GM12872 (cell line): ENCODE results near the gene SMARCB1.

ENCODE experiments used
- CTCF ChIP-seq: IDR thresholded peaks from 3 replicates; pipeline ENCODE4 v1.5.1; 2011; ENCODE audit warnings: low read depth, mild to moderate bottlenecking, low read length, moderate library complexity; ENCODE audit not compliant: insufficient read depth

Gene SMARCB1

GRCh38 chr22:23749841-23750301, 36.9 kb upstream of the SMARCB1 start:
- no peak for TF ChIP-seq CTCF

GRCh38 chr22:23750367-23750713, 36.4 kb upstream of the SMARCB1 start:
- TF ChIP-seq CTCF, result no peak

GRCh38 chr22:23750714-23751440, 35.9 kb upstream of the SMARCB1 start, which contains the start of gene ZNF70:
TSS of gene ZNF70 (minus strand) at chr22:23751112. CDS start at chr22:23745140, 5,972 bp downstream.
- peak; percentile 43 for TF ChIP-seq CTCF

- TF ChIP-seq CTCF, result no peak
These were observed 35.2 kb upstream of the SMARCB1 start for GRCh38 chr22:23751441-23751996.

- TF ChIP-seq CTCF, result 0 out of 3 replicates have a peak, but pooled peaks have one; percentile 8
These were observed 34.6 kb upstream of the SMARCB1 start for GRCh38 chr22:23752090-23752691.

- no peak for TF ChIP-seq CTCF
These were observed 34.0 kb upstream of the SMARCB1 start for GRCh38 chr22:23752750-23753149.

GRCh38 chr22:23753385-23753784, 33.4 kb upstream of the SMARCB1 start:
- TF ChIP-seq CTCF, result peak; percentile 19; the same call in 1 of the 3 replicates
